PC-9 (cell line): ENCODE measurements around the gene ENPP3.

Experiments
- EZH2 ChIP-seq: fragments of 200-600 bp; sonication (generic); IDR thresholded peaks from 2 replicates; pipeline ENCODE4 v1.8.0; 2017; ENCODE audit warnings: antibody characterized with exemption, low read depth
- TF ChIP-seq, protein P1 (sequence below): fragments of 200-600 bp; sonication (generic); conservative IDR thresholded peaks from 2 replicates; pipeline ENCODE4 v1.6.1; 2017; ENCODE audit warnings: mixed run types, antibody characterized with exemption, mild to moderate bottlenecking, moderate library complexity

DNA sequence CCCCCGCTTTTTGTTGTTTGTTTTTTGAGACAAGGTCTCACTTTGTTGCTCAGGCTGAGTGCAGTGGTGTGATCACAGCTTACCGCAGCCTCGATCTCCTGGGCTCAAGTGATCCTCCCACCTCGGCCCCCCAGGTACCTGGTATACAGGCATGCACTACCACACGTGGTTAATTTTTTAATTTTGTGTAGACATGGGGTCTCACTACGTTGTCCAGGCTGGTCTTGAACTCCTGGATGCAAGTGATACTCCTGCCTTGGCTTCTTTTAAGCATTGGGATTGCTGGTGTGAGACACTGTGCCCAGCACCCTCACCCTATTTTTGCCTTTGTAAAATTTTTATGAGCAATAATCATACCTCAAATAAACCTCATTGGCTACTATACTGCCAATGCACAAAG is 5.5 kb downstream of the ENPP3 start:
- TF ChIP-seq, protein P1, sequence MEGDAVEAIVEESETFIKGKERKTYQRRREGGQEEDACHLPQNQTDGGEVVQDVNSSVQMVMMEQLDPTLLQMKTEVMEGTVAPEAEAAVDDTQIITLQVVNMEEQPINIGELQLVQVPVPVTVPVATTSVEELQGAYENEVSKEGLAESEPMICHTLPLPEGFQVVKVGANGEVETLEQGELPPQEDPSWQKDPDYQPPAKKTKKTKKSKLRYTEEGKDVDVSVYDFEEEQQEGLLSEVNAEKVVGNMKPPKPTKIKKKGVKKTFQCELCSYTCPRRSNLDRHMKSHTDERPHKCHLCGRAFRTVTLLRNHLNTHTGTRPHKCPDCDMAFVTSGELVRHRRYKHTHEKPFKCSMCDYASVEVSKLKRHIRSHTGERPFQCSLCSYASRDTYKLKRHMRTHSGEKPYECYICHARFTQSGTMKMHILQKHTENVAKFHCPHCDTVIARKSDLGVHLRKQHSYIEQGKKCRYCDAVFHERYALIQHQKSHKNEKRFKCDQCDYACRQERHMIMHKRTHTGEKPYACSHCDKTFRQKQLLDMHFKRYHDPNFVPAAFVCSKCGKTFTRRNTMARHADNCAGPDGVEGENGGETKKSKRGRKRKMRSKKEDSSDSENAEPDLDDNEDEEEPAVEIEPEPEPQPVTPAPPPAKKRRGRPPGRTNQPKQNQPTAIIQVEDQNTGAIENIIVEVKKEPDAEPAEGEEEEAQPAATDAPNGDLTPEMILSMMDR: no peak
- TF ChIP-seq EZH2: no peak
